RWPE2 (cell line): ENCODE data around the gene KIFC1.
A peak's percentile ranks its signal among the peaks of the same experiment; 100 is the strongest.

Experiments
- ATAC-seq: fragments of 200-7000 bp; cut with Tn5 transposase; 3 replicates; pipeline ENCODE4 v1.9.1; 2021; ENCODE audit warnings: low read depth
- DNase-seq: peaks from one replicate; pipeline ENCODE4 v3.0.0-alpha.2; 2020; ENCODE audit warnings: low spot score
- H3K27ac ChIP-seq: fragments of 450-650 bp; 2 replicates; pipeline ENCODE4 v1.5.1; 2017; ENCODE audit warnings: mild to moderate bottlenecking; ENCODE audit not compliant: poor library complexity, severe bottlenecking
- H3K27me3 ChIP-seq: fragments of 250-450 bp; sonication (Bioruptor Pico); 2 replicates; pipeline ENCODE4 v1.5.1; 2021; ENCODE audit warnings: mild to moderate bottlenecking, moderate library complexity; ENCODE audit not compliant: insufficient read depth, poor library complexity, severe bottlenecking
- H3K36me3 ChIP-seq: fragments of 250-450 bp; sonication (Bioruptor Pico); 2 replicates; pipeline ENCODE4 v1.5.1; 2020; ENCODE audit warnings: low read depth, mild to moderate bottlenecking, moderate library complexity
- H3K4me1 ChIP-seq: fragments of 250-450 bp; sonication (Bioruptor Pico); 2 replicates; pipeline ENCODE4 v1.5.1; 2021; ENCODE audit warnings: mild to moderate bottlenecking, moderate library complexity; ENCODE audit not compliant: insufficient read depth, poor library complexity, severe bottlenecking
- H3K4me3 ChIP-seq: fragments of 250-450 bp; sonication (Bioruptor Pico); 2 replicates; pipeline ENCODE4 v1.5.1; 2021; ENCODE audit warnings: mild to moderate bottlenecking, moderate library complexity; ENCODE audit not compliant: severe bottlenecking
- H3K9me3 ChIP-seq: fragments of 250-450 bp; sonication (Bioruptor Pico); 2 replicates; pipeline ENCODE4 v1.5.1; 2021; ENCODE audit warnings: mild to moderate bottlenecking, moderate library complexity; ENCODE audit not compliant: severe bottlenecking
- TF ChIP-seq, protein P1 (sequence below): fragments of 450-650 bp; IDR thresholded peaks from one replicate; pipeline ENCODE4 v1.5.1; 2017; ENCODE audit warnings: mild to moderate bottlenecking, moderate library complexity; ENCODE audit not compliant: poor library complexity, severe bottlenecking

KIFC1 gene

DNA sequence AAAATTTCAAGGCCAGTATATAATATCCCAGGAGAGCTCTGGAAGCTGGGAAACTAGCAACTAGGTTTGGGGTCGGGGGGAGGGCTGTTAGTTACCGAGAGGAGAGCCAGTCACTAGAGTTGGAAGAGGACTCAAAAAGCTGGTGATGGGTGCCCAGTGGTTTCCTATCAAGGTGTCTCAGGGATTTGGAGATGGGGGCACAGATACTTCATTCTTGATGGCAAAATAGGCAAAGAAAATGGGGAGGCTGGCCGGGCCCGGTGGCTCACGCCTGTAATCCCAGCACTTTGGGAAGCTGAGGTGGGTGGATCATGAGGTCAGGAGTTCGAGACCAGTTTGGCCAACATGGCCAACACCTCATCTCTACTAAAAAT is 20.0 kb downstream of the KIFC1 start:
- ATAC-seq (no peak), DNase-seq (no peak)
- peaks cover 6% of the 10 kb centered on the region for H3K4me1 ChIP-seq
- peak overlapping the region; percentile 74 for H3K27ac ChIP-seq
- H3K9me3 ChIP-seq = no peaks in the 10 kb centered on the region
- peak overlapping the region; percentile 60 for H3K4me3 ChIP-seq
- H3K36me3 ChIP-seq = peaks cover 59% of the 10 kb centered on the region
- TF ChIP-seq, protein P1, sequence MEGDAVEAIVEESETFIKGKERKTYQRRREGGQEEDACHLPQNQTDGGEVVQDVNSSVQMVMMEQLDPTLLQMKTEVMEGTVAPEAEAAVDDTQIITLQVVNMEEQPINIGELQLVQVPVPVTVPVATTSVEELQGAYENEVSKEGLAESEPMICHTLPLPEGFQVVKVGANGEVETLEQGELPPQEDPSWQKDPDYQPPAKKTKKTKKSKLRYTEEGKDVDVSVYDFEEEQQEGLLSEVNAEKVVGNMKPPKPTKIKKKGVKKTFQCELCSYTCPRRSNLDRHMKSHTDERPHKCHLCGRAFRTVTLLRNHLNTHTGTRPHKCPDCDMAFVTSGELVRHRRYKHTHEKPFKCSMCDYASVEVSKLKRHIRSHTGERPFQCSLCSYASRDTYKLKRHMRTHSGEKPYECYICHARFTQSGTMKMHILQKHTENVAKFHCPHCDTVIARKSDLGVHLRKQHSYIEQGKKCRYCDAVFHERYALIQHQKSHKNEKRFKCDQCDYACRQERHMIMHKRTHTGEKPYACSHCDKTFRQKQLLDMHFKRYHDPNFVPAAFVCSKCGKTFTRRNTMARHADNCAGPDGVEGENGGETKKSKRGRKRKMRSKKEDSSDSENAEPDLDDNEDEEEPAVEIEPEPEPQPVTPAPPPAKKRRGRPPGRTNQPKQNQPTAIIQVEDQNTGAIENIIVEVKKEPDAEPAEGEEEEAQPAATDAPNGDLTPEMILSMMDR = no peak
- no peaks in the 10 kb centered on the region for H3K27me3 ChIP-seq

DNA sequence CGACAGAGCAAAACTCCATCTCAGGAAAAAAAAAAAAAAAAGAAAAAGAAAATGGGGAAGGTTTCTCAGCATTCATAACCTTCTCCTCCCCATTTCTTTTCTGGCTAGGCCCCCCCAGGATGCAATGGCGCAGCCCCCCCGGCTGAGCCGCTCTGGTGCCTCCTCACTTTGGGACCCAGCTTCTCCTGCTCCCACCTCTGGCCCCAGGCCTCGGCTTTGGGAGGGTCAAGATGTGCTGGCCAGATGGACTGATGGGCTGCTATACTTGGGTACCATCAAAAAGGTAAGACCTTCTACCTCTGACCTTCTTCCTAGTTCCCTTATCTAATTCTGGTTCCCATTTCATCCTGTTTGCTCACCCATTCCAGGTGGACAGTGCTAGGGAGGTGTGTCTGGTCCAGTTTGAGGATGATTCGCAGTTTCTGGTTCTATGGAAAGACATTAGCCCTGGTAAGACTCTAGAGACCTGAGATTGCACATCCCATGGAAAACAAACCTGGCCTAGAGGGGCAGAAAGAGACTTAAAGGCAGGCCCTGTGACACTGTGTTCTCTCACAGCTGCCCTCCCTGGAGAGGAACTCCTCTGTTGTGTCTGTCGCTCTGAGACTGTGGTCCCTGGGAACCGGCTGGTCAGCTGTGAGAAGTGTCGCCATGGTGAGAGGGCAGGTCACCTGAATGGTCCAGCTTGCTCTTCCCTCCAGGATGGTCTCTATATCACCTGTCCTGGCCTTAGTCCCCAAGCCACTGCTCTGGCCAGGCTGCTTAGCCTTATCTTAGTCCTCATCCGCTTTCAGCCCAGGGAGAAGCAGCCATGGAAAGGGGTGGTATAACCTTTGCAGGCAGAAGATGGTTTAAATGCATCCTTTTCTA is 20.8 kb downstream of the KIFC1 start:
- ATAC-seq (no peak), DNase-seq (no peak)
- Histone ChIP-seq H3K4me1 (peaks cover 8% of the 10 kb centered on the region), H3K27me3 (no peaks in the 10 kb centered on the region), H3K27ac (peak overlapping the region; percentile 74), H3K4me3 (no peak overlapping the region), H3K36me3 (peaks cover 54% of the 10 kb centered on the region), H3K9me3 (no peaks in the 10 kb centered on the region)
- TF ChIP-seq, protein P1 = no peak

DNA sequence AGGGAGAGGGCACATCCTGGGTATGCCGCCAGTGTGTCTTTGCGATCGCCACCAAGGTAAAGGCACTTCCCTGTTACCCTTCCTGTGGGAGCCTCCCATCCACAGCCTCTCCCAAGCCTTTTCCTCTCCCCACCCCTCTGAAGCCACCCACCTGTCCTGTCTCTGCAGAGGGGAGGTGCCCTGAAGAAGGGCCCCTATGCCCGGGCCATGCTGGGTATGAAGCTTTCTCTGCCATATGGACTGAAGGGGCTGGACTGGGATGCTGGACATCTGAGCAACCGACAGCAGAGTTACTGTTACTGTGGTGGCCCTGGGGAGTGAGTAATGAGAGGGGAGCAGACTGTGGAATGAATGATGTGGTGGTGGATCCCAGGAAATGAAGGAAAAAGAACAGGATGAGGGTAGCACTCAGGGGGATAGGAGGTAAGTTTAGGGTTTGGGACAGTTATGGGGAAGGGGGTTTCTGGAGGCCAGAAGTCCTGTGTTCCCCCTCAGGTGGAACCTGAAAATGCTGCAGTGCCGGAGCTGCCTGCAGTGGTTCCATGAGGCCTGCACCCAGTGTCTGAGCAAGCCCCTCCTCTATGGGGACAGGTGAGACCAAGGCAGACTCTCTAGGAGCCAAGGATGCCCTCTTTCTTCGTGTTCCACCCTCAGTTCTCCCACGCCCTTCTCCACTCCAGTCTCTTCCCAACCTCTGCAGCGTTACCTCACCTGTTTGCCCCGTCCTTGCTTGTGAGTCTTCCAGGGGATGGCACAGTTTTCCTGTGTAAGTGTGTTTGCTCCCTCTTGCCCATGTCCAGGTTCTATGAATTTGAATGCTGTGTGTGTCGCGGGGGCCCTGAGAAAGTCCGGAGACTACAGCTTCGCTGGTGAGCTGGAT is 21.9 kb downstream of the KIFC1 start:
- no peaks in the 10 kb centered on the region for H3K27me3 ChIP-seq
- no peak overlapping the region for H3K4me3 ChIP-seq
- H3K27ac ChIP-seq = no peak overlapping the region
- TF ChIP-seq, protein P1 = no peak
- ATAC-seq (no peak), DNase-seq (no peak)
- H3K9me3 ChIP-seq = no peaks in the 10 kb centered on the region
- H3K4me1 ChIP-seq = peaks cover 9% of the 10 kb centered on the region
- H3K36me3 ChIP-seq = peaks cover 42% of the 10 kb centered on the region

DNA sequence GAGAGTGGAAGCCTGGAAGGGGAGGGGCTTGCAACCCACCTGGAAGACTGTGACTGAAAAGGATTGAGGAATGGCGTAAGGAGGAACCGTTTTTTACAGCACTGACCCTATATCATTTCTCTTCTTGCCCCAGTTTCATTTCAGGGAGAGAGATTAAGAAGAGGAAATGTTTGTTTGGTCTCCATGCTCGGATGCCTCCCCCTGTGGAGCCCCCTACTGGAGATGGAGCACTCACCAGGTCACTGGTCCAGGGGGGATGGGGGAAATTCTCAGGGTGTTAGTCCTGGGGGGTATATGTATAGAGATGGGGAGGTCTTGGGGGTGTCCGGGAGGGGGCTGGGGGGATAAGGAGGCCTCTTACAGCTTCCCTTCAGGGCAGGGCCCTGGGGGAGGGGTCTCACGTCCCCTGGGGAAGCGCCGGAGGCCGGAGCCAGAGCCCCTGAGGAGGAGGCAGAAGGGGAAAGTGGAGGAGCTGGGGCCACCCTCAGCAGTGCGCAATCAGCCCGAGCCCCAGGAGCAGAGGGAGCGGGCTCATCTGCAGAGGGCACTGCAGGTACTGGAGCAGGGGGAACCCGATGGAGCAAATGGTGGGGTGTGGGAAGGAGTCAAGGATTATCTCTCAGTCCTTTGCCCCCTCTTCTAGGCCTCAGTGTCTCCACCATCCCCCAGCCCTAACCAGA is 23.1 kb downstream of the KIFC1 start:
- peaks cover 34% of the 10 kb centered on the region for H3K36me3 ChIP-seq
- no peaks in the 10 kb centered on the region for H3K27me3 ChIP-seq
- H3K9me3 ChIP-seq = no peaks in the 10 kb centered on the region
- no peak overlapping the region for H3K27ac ChIP-seq
- no peak for DNase-seq
- no peak overlapping the region for H3K4me3 ChIP-seq
- peaks cover 14% of the 10 kb centered on the region for H3K4me1 ChIP-seq
- ATAC-seq = no peak
- TF ChIP-seq, protein P1 = peak; percentile 18
